IPS-20b (cell line): ENCODE results near the gene KCTD4.
"Not testable (repeated sequence)": the region's sequence is repeated elsewhere in the genome, so short reads cannot be mapped to it uniquely, and the experiment has no call there.

Experiments used
- H3K27ac ChIP-seq: one replicate; pipeline ENCODE4 v1.5.1; 2013; ENCODE audit warnings: low read length
- H3K27me3 ChIP-seq: 2 replicates; pipeline ENCODE4 v1.6.1; 2013; ENCODE audit warnings: mild to moderate bottlenecking, low read length, inconsistent platforms; ENCODE audit not compliant: insufficient read depth
- H3K36me3 ChIP-seq: 2 replicates; pipeline ENCODE4 v1.6.1; 2013; ENCODE audit warnings: low read depth, mild to moderate bottlenecking, inconsistent platforms, low read length, moderate library complexity; ENCODE audit not compliant: insufficient read depth
- H3K4me1 ChIP-seq: 2 replicates; pipeline ENCODE4 v1.6.1; 2013; ENCODE audit warnings: mild to moderate bottlenecking, control low read depth, inconsistent platforms, low read length, moderate library complexity; ENCODE audit not compliant: insufficient read depth
- H3K4me3 ChIP-seq: 2 replicates; pipeline ENCODE4 v1.5.1; 2013; ENCODE audit warnings: mild to moderate bottlenecking, low read length, inconsistent platforms
- H3K9ac ChIP-seq: 2 replicates; pipeline ENCODE4 v1.6.1; 2013; ENCODE audit warnings: low read depth, mild to moderate bottlenecking, inconsistent platforms, low read length, moderate library complexity
- H3K9me3 ChIP-seq: 2 replicates; pipeline ENCODE4 v1.6.1; 2013; ENCODE audit warnings: mild to moderate bottlenecking, low read depth, low read length, inconsistent platforms; ENCODE audit not compliant: insufficient read depth

The KCTD4 gene

DNA sequence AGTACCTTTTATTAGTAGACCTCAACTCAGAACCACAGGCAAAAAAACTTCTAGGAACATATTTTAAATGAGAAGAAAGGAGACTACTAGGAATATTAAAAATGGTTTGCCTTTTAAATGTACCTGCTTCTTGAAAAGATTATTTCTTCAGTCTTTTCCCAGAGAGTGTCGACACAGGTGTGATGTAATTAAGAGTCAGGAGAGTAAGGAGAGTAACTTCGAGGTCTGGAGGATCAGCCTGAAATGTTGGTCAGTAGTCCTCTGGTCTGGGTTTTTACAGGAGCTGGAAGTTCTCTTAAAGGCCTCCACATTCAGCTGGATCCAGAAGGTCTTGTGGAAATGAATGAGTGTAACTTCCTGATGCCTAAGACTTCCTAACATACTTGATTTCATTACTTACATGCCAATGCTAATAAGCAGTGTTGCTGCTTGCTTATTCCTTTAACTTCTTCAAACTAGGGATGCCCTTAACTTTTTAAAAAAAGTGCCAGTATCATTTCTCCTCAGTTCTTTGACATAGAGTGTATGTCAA, at the start of gene KCTD4:
Gene KCTD4, minus strand, starts transcription at position 345 of the 532 bp plus-strand sequence. CDS start 6,478 bp downstream, outside the sequence.
- peaks cover 6% of the 10 kb centered on the region for H3K4me1 ChIP-seq
- H3K27ac ChIP-seq: no peak within 1 kb of the TSS
- H3K27me3 ChIP-seq: no peaks in the 10 kb centered on the region
- H3K4me3 ChIP-seq: no peak within 1 kb of the TSS
- no peaks in the 10 kb centered on the region for H3K36me3 ChIP-seq
- H3K9ac ChIP-seq: no peak within 1 kb of the TSS
- H3K9me3 ChIP-seq: no peaks in the 10 kb centered on the region

DNA sequence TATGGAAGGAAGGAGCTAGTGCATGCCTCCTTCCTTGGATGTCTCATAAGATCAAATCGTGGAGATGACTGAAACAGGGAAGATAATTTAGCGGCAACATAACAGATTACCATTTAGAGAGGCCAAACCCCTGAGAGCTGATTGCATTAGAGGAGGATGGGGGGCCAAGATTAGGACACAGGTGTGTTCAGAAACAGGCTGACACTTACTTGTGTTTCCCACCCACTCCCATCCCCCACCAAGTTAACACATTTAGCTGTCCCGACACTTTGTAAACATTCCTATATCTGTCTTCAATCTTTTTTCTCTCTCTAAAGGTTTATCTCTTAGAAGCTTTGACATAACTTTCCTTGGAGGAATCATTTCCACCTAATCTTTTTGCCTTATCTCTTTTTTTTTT, 48.8 kb upstream of the KCTD4 start:
- H3K9me3 ChIP-seq: no peaks in the 10 kb centered on the region
- H3K9ac ChIP-seq: no peak overlapping the region
- H3K4me3 ChIP-seq: no peak overlapping the region
- H3K4me1 ChIP-seq: no peaks in the 10 kb centered on the region
- no peaks in the 10 kb centered on the region for H3K27me3 ChIP-seq
- H3K36me3 ChIP-seq: peaks cover 8% of the 10 kb centered on the region; the same call in 1 of the 2 replicates
- H3K27ac ChIP-seq: no peak overlapping the region

DNA sequence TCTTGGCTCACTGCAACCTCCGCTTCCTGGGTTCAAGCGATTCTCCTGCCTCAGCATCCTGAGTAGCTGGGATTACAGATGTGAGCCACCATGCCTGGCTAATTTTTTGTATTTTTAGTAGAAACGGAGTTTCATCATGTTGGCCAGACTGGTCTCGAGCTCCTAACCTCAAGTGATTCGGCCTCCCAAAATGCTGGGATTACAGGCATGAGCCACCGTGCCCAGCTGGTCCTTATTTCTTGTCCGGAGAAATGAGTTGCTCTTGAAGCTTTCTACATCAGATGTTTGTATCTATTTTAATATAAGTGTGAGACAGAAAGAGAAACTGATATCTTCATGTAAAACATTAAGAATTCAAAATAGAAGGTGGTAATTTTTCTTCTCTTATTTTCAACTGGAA, 43.9 kb upstream of the KCTD4 start:
- H3K4me1 ChIP-seq, H3K27ac ChIP-seq, H3K9me3 ChIP-seq, H3K9ac ChIP-seq, H3K4me3 ChIP-seq, H3K36me3 ChIP-seq, H3K27me3 ChIP-seq: not testable (repeated sequence)

DNA sequence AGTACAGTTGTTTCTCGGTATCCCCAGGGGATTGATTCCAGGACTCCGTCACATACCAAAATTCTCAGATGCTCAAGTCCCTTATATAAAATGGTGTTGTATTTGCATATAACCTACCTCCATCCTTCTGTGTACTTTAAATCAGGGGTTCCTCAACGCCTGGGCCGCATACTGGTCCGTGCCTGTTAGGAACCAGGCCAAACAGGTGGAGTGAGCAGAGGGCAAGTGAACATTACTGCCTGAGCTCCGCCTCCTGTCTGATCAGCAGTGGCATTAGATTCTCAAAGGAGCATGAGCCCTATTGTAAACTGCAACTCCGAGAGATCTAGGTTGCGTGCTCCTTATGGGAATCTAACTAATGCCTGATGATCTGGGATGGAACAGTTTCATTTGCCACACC, 42.2 kb upstream of the KCTD4 start:
- H3K9me3 ChIP-seq: no peaks in the 10 kb centered on the region
- H3K4me3 ChIP-seq: no peak overlapping the region
- H3K9ac ChIP-seq: no peak overlapping the region
- no peaks in the 10 kb centered on the region for H3K36me3 ChIP-seq
- no peaks in the 10 kb centered on the region for H3K27me3 ChIP-seq
- H3K27ac ChIP-seq: no peak overlapping the region
- H3K4me1 ChIP-seq: no peaks in the 10 kb centered on the region

DNA sequence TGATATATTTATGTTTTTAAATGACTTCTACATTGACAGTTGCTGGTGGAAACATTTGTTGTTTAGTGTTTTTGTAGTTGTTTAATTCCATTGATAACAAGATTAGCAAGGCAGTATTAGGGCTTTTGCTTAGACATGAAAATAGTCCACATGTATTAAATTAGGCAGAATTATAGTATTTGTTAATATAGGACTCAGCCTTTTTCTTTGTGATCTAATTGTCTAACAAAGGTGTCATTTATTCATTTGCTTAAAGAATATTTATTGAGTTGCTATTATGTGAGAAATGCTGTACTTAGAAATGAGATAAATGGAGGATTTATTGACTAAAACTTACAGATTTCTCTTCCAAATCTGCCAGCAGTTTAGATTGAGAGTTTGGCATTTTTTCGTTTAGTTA, 41.7 kb upstream of the KCTD4 start:
- H3K9ac ChIP-seq: no peak overlapping the region
- no peak overlapping the region for H3K27ac ChIP-seq
- no peaks in the 10 kb centered on the region for H3K4me1 ChIP-seq
- H3K4me3 ChIP-seq: no peak overlapping the region
- no peaks in the 10 kb centered on the region for H3K27me3 ChIP-seq
- H3K36me3 ChIP-seq: no peaks in the 10 kb centered on the region
- no peaks in the 10 kb centered on the region for H3K9me3 ChIP-seq

DNA sequence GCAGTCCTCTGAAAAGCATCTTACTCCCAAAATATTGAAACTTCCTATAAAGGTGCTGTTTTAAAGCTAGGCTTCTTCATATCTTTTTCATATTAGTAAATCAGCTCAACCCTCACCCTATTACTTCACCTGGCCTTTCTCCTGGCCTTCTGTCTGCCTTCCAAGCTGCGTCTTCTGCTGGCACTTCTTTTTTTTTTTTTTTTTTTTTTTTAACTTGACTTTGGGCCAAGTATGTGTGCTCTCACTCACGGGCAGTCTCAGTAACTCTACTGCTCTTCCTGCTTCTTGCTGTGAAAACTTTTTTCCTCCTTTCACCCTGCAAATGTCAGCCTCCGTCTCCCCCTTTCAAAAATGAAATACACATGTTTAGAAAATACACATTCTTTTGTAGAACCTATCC, 41.2 kb upstream of the KCTD4 start:
- H3K4me3 ChIP-seq: no peak overlapping the region
- no peaks in the 10 kb centered on the region for H3K27me3 ChIP-seq
- no peak overlapping the region for H3K9ac ChIP-seq

DNA sequence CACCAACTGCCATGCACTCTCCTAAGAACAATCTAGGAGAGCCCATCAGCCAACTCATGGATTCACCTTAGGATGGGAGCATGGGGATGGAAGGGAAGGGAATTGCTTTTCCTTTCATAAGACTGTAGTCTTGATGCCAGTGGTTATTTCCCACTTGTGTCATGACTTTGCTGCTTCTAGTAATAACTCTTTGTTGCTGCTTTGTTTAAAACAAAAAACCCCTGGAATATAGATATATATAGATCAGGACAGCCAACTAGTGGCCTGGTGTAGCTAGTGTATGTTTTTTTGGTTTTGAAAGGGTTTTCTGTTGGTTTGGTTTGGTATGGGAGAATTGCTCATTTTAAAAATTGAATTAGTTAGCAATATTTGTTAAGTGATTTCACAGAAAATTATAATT, 39.3 kb upstream of the KCTD4 start:
- Histone ChIP-seq H3K36me3 (no peaks in the 10 kb centered on the region), H3K4me1 (no peaks in the 10 kb centered on the region), H3K4me3 (no peak overlapping the region), H3K27ac (no peak overlapping the region), H3K9ac (no peak overlapping the region), H3K27me3 (no peaks in the 10 kb centered on the region), H3K9me3 (no peaks in the 10 kb centered on the region)

More for the DNA sequence above, 41.2 kb upstream of the KCTD4 start:
- no peak overlapping the region for H3K27ac ChIP-seq
- no peaks in the 10 kb centered on the region for H3K36me3 ChIP-seq
- no peaks in the 10 kb centered on the region for H3K9me3 ChIP-seq
- H3K4me1 ChIP-seq: no peaks in the 10 kb centered on the region

DNA sequence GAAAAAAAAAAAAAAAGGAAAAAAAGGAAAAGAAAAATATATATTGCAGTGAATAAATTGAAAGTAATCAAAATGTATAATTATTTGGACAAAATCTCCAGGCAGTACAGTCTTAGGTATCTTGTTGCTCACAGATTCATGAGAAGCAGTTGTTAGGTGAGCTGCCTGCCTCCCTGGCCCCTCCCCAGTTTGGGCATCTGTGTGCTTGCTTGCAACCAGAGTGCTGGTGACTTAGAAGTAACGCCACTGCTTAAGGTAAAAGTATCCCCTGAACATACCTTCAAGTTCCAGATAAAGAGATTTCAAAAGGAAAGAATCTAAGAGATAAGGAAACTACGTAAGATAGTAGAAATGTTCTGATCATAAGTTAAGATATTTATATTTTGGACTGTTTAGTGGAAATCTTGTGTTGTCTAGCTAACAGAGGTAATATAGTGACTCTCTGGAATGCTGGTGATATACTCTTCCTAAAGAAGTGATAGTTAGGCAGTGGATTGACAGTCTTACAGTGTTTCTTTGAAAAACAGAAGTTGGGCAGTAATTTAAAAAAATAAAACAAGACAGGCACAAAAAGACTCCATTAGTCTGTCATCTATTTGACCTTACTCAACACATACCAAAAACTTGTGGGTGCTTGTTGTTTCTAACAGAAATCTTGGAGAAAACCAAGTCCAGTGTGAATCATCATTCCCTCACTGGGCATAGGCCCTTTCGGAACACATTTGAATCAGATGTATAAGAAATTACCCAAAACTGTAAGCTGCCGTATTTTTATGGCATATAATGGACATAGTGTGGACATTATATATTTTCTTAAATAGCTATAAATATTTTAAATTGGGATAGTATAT, 38.3 kb upstream of the KCTD4 start:
- no peaks in the 10 kb centered on the region for H3K9me3 ChIP-seq

DNA sequence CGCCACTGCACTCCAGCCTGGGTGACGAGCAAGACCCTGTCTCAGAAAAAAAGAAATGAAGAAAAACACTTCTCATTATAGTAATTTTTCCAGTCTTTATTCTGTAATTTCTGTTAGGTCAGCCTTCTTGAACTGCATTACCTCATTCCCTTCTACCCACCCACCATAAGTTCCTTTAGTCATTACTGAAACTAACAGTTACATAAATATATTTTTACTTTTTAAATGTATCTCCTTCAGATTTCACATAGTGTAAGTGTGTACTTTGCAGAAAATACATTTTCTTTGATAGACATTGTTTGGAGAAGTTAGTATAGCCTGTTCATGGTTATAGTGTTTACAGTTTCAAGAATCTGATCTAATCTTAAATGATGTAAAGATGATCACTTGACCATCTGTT, 31.7 kb upstream of the KCTD4 start:
- no peak overlapping the region for H3K9ac ChIP-seq
- no peak overlapping the region for H3K27ac ChIP-seq
- H3K36me3 ChIP-seq: no peaks in the 10 kb centered on the region
- no peaks in the 10 kb centered on the region for H3K4me1 ChIP-seq
- no peaks in the 10 kb centered on the region for H3K9me3 ChIP-seq
- H3K27me3 ChIP-seq: no peaks in the 10 kb centered on the region
- no peak overlapping the region for H3K4me3 ChIP-seq

More for the DNA sequence above, 38.3 kb upstream of the KCTD4 start:
- Histone ChIP-seq H3K27ac (no peak overlapping the region), H3K36me3 (no peaks in the 10 kb centered on the region), H3K27me3 (no peaks in the 10 kb centered on the region), H3K4me1 (no peaks in the 10 kb centered on the region), H3K9ac (no peak overlapping the region), H3K4me3 (no peak overlapping the region)

DNA sequence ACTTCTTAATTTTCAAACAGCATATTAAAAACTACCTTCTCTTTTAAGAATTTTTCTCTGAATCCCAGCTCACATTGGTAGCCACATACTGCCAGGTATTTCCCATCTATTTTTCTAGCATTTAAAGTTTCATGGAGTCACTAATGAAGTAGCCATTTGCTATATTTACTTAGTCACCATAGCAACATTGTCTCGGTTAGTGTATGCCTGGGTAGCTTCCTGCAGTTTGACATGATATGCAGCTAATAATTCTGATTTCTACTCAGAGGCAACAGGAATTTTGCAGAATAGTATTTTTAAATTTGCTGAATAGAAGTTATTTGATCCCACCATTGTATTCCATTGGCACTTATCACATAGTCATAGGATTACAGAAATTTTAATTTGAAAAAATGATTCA, 30.9 kb upstream of the KCTD4 start:
- H3K4me3 ChIP-seq: no peak overlapping the region
- H3K4me1 ChIP-seq: no peaks in the 10 kb centered on the region
- H3K27me3 ChIP-seq: no peaks in the 10 kb centered on the region
- H3K9ac ChIP-seq: no peak overlapping the region
- H3K9me3 ChIP-seq: no peaks in the 10 kb centered on the region
- H3K27ac ChIP-seq: no peak overlapping the region
- H3K36me3 ChIP-seq: no peaks in the 10 kb centered on the region

DNA sequence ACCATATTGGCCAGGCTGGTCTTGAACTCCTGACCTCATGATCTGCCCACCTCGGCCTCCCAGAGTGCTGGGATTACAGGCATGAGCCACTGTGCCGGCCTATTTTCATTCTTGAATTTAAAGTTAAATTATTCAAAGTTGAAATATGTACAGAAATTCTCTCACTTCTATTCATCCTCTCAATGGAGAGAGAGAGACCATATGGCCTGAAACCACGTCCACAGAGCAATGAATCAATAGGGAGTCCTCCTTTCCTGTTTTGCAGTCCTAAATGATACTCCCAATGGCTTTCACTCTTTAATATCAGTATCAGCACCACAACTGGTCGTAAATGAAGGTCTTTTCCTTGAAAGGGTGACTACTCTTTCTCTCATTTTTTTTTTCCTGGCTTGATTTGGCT, 30.5 kb upstream of the KCTD4 start:
- no peaks in the 10 kb centered on the region for H3K27me3 ChIP-seq
- H3K27ac ChIP-seq: no peak overlapping the region
- H3K4me3 ChIP-seq: no peak overlapping the region
- H3K4me1 ChIP-seq: no peaks in the 10 kb centered on the region; the same call in 1 of the 2 replicates
- no peaks in the 10 kb centered on the region for H3K9me3 ChIP-seq
- no peak overlapping the region for H3K9ac ChIP-seq
- H3K36me3 ChIP-seq: no peaks in the 10 kb centered on the region

DNA sequence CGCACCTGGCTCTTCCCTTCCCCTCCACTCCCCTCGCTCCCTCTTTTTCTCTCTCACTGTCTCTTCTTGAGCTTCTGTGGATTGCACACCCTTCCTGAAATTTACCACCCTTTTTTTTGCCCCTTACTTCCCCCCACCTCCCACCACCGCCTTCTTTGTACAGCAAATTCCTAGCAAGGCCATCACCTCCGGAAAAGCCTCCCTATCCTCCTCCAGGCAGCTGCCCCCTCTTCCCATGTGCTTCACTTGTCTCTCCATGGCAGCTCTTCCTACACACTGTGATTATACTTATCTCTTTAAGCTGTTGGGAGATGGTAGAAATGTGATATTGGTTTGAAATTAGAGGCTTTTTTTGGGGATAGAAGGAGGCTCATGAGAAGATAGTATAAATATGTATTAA, 28.3 kb upstream of the KCTD4 start:
- H3K27ac ChIP-seq: no peak overlapping the region

More for the DNA sequence above, 28.3 kb upstream of the KCTD4 start:
- Histone ChIP-seq H3K9ac (no peak overlapping the region), H3K27me3 (no peaks in the 10 kb centered on the region), H3K4me3 (no peak overlapping the region), H3K4me1 (peaks cover 10% of the 10 kb centered on the region; the same call in 1 of the 2 replicates), H3K9me3 (no peaks in the 10 kb centered on the region), H3K36me3 (no peaks in the 10 kb centered on the region)
